ENCODE measurements around the gene TECPR2.

TECPR2 gene

DNA sequence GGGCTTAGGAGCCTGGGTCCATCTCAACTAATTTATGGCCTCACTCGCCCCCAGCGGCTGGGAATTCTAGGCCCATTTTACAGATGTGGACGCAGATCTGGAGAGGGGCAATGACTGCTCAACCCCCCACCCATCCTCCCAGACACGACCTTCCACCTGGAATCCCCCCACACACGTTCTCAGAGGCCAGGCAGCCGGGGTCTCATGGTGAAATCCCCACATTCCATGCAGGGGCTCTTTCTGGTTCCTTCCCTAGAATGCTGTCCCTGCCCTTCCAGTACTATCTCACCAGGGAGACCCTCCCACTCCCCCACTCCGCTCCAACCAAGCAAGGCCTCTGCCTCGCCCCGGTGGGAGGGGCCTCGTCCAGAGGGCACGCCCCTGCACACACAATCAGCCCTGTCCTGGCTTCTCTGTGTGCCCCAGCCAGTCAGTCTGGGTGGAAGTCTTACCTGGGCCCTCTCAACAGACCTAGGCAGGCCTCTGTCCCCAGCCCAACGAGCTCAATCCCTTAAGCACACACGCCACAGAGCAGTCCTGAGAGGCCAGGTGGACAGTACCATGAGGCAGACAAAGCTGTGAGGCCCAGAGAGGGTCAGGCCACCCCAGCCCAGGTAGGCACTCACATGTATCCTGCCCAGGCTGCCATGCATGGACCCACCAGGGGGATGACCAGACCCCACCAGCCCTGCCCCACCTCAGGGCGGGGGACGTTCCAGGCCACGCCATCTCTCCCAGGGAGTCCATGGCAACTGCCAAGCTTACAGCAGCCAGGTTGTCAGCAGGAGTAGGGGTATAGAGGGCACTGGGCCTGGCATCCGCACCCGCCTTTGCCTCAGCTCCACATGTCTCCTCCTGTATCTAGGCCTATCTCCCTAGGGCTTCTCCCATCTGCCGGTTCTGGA, 148.1 kb downstream of the TECPR2 start:
- H3K27ac ChIP-seq: peak overlapping the region in 1 of 2 donors; percentile 87
- no peak for DNase-seq (ENCODE audit: low spot score)

GRCh38 chr14:102511538-102511937, 148.8 kb downstream of the TECPR2 start:
- Histone ChIP-seq H3K27ac (no peak overlapping the region), H3K4me3 (no peak overlapping the region)
- DNase-seq (ENCODE audit: low spot score): no peak
- TF ChIP-seq CTCF (IDR thresholded peaks at IDR 0.05): no peak

More for the DNA sequence above, 148.1 kb downstream of the TECPR2 start:
- peak overlapping the region; percentile 90 for H3K4me3 ChIP-seq
- TF ChIP-seq CTCF (IDR thresholded peaks at IDR 0.05): no peak

DNA sequence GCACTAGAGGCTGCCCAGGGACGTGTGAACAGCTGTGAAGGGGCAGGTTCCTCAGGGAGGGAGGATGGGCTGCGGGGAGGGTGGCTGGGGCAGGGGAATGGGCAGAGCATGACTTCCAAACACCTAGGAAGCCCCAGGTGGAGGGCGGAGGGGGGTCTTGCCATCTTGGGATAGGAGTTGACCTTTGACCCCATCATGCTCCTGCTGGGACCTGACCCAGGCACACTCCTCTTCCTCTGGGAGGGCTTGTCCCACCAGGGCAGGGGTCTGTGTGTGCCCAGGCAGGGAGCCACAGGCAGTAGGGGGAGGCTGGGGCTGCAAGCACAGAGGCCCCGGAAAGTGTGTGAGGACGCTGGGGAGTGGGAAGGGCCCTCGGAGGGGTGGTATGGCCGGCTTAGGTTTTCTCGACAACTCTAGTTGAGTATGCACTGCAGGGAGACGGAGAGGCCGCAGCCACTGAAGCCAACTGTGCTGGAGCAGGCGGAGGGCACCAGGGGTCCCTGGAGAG, 150.1 kb downstream of the TECPR2 start:
- DNase-seq (ENCODE audit: low spot score): no peak
- no peak for TF ChIP-seq CTCF (IDR thresholded peaks at IDR 0.05)
- H3K4me3 ChIP-seq: no peak overlapping the region
- H3K27ac ChIP-seq: no peak overlapping the region

DNA sequence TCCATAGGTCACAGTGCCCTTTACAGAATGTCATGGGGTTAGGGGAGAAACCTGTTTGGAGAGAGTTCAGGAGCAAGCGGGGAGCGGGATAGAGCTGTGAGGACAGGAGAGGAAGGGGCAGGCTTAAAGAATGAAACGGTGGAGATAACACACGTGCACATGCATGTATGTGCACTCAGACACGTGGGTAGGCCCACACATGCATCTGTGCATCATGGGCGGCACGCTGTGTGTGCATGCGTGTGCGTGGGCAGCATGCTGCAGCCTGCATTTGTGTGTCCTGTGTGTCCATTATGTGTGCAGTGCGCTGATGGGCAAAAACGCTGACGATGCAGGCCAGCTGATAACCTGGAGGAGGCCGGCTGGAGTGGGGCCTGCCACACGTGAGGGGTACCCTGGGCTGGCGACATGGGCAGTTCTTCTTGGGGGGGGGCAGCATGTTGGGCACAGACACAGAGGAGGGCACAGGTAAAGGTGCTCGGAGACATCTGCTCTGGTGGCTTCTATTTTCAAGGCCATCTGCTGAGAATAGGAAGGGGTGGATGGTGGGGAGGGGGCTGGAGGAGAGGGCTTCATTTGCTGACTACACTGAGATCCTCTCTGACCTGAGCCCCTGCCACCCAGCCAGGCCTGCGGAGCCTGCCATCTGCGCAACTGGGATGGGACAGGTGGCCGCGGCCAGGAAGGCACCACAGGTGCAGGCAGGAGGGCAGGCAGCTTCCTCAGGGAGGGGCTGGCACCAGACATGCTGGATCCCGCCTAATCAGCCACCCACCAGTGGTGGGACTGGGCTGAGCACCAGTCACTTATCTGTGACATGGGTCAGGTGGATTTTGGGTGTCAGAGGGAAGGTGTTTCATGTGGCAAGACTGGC, 151.4 kb downstream of the TECPR2 start:
- H3K27ac ChIP-seq: no peak overlapping the region
- H3K4me3 ChIP-seq: no peak overlapping the region
- no peak for DNase-seq (ENCODE audit: low spot score)
- TF ChIP-seq CTCF (IDR thresholded peaks at IDR 0.05): no peak

DNA sequence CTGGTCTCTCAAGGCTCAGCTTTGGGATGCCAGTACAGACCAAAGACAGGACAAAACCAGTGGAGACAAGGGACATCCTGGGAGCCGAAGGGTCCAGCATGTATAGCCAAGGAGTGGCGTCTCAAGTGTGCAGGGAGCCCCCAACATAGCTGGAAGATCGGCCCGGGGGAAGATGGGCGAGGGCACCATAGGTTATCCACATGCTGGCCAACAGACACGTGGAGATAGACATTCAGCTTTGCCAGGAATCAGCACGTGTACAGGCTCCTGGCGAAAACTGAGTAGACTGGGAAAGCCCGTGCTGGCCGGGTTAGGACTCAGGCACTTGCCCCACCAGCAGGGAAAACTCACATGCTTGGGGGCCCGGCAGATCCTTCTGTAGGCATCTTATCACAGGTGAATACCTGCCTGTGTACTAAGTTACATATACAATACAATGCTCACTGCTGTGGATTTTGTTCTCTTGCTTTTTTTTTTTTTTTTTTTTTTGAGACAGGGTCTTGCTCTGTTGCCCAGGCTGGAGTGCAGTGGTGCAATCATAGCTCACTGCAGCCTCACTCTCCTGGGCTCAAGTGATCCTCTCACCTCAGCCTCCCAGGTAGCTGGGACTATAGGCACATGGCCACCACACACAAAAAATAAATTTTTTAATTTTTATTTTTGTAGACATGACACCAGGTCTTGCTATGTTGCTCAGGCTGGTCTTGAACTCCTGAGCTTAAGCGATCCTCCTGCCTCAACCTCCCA, 152.4 kb downstream of the TECPR2 start:
- TF ChIP-seq CTCF (IDR thresholded peaks at IDR 0.05): no peak
- H3K4me3 ChIP-seq: no peak overlapping the region
- no peak overlapping the region for H3K27ac ChIP-seq
- DNase-seq (ENCODE audit: low spot score): no peak

DNA sequence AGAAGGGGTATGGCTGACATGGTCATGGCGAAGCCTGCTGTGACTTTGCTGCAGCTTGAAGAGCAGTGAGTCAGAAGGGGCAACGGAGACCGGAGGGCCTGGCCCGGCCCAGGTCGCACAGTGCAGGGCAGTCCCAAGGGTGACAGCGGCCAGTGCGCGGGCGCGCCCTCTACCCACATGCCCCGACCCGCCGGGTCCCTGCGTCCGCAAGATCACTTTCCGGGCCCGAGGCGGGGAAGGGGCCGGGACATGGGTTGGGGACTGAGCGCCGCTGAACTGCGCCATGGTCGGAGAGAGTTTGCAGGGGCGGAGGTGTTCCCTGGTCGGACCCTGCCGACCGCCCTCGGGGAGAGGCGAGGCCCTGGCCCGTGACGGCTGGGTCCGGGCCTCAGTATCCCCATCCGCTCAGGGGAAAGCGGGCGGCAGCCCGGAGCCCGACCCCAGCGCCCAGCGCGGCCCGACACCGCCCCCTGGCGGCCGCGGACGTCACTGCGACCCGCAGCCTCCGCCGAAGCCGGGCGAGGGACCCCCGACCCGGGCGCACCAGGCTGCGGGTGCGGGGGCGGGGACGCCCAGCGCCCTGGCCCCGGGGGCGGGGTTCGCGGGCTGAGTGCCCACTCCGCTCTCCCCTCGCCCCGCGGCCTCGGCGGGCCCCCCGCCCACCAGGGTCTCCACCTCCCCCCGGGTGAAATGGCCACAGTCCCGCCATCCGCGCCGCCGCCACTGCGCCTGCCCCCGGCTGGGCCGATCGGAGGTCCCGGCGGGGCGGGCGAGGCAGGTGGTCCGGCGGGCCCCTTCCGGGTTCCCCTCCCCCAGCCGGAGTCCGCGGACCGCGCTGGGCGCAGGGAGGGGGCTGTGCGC, 154.0 kb downstream of the TECPR2 start:
- Histone ChIP-seq H3K4me3 (peak overlapping the region; percentile 79), H3K27ac (peak overlapping the region; percentile 31 to 50)
- peak; percentile 74 for DNase-seq (ENCODE audit: low spot score)
- peak; percentile 98 for TF ChIP-seq CTCF (IDR thresholded peaks at IDR 0.05)

Data from coronary artery (tissue), 2 donors.